ENCODE measurements around the gene TSEN15. TPM values are rescaled to one million over a fixed set of nuclear protein-coding genes. Genes with fewer than 3 reads are reported as not detected.

Gene TSEN15
- polyA plus RNA-seq, 1 donor (not counting 4 experiments of a cell fraction or from before 2014, with no cell fraction given): 46.7 TPM

DNA sequence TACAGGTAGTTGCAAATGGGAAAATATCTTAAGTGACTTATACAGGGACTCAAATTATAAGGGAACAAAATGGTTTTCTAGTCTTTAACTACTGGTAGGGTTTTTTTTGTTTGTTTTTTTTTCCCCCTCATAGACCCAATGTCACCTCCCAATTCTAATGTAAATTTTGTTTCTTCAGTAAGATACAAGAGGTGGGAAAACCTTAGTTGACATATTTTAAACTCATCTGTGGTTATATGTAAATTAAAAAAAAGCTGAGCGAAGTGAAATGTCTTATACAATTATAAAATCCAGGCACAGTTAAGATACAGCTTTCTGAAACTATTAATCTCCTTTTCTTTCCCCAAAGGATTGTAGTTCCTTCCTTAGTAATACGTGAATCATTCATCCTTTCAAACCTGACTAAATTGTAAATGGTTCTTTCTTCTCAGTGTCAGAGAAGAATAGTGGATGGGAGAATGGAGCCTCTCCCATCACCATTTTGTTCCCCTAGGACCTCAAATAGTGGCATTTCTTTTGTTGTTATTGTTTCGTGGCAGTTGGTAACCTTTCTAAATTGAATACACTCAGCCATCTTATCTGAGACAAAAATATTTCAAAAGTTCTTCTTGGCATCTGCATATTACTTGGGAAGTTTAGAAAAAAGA, 11.2 kb downstream of the TSEN15 start:
- dilution Hi-C loops (cut with MboI; ENCODE audit: extremely low pct_ligation_motif_present, low sequenced_read_pairs): no loop called here
- no peak overlapping the region for H3K4me3 ChIP-seq (ENCODE audit: control insufficient read depth in 2 of 3, extremely low read depth in 1 of 3, insufficient read depth in 2 of 3, low read depth in 1 of 3, low read length in 3 of 3)
- no peak overlapping the region for H3K9ac ChIP-seq (ENCODE audit: control insufficient read depth, extremely low read depth, insufficient read depth, low read length)
- H3K9me1 ChIP-seq (ENCODE audit: control insufficient read depth, extremely low read depth, insufficient read depth, low read length): no peaks in the 10 kb centered on the region
- H3K4me2 ChIP-seq (ENCODE audit: control insufficient read depth, extremely low read depth, insufficient read depth, low read depth, low read length): no peak overlapping the region
- FAIRE-seq (no peak), DNase-seq (ENCODE audit: low read depth, low spot score) (no peak)
- H3K27ac ChIP-seq (ENCODE audit: control insufficient read depth, insufficient read depth, low read length): no peak overlapping the region
- H3K79me2 ChIP-seq (ENCODE audit: control insufficient read depth, insufficient read depth, low read length): peaks cover 5% of the 10 kb centered on the region
- no peak overlapping the region for H2AFZ ChIP-seq (ENCODE audit: control insufficient read depth, low read length)
- no peaks in the 10 kb centered on the region for H3K4me1 ChIP-seq (ENCODE audit: control insufficient read depth, extremely low read depth, insufficient read depth, low read length)
- no peaks in the 10 kb centered on the region for H3K36me3 ChIP-seq (ENCODE audit: control insufficient read depth in 2 of 2, extremely low read depth in 1 of 2, insufficient read depth in 2 of 2, low read length in 2 of 2)
- H4K20me1 ChIP-seq (ENCODE audit: control insufficient read depth, extremely low read depth, insufficient read depth, low read length): no peaks in the 10 kb centered on the region
- no peaks in the 10 kb centered on the region for H3K27me3 ChIP-seq (ENCODE audit: control insufficient read depth, extremely low read depth, insufficient read depth, low read length)
- TF ChIP-seq EZH2 (IDR thresholded peaks at IDR 0.05; ENCODE audit: low read length) (no peak), CTCF (optimal IDR thresholded peaks at IDR 0.05 in 1 of 3, IDR thresholded peaks at IDR 0.05 in 1 of 3, conservative IDR thresholded peaks at IDR 0.05 in 1 of 3; ENCODE audit: extremely low read depth in 1 of 3, insufficient read depth in 2 of 3, low read length in 3 of 3) (no peak)
- H3K9me3 ChIP-seq (ENCODE audit: control insufficient read depth, low read depth, low read length): no peaks in the 10 kb centered on the region

- Histone ChIP-seq H4K20me1 (ENCODE audit: control insufficient read depth, extremely low read depth, insufficient read depth, low read length) (no peaks in the 10 kb centered on the region), H3K36me3 (ENCODE audit: control insufficient read depth in 2 of 2, extremely low read depth in 1 of 2, insufficient read depth in 2 of 2, low read length in 2 of 2) (no peaks in the 10 kb centered on the region), H3K9me1 (ENCODE audit: control insufficient read depth, extremely low read depth, insufficient read depth, low read length) (no peaks in the 10 kb centered on the region), H3K27ac (ENCODE audit: control insufficient read depth, insufficient read depth, low read length) (no peak overlapping the region), H2AFZ (ENCODE audit: control insufficient read depth, low read length) (no peak overlapping the region), H3K4me1 (ENCODE audit: control insufficient read depth, extremely low read depth, insufficient read depth, low read length) (no peaks in the 10 kb centered on the region), H3K27me3 (ENCODE audit: control insufficient read depth, extremely low read depth, insufficient read depth, low read length) (no peaks in the 10 kb centered on the region), H3K9me3 (ENCODE audit: control insufficient read depth, low read depth, low read length) (no peaks in the 10 kb centered on the region), H3K4me3 (ENCODE audit: control insufficient read depth in 2 of 3, extremely low read depth in 1 of 3, insufficient read depth in 2 of 3, low read depth in 1 of 3, low read length in 3 of 3) (no peak overlapping the region), H3K9ac (ENCODE audit: control insufficient read depth, extremely low read depth, insufficient read depth, low read length) (no peak overlapping the region), H3K4me2 (ENCODE audit: control insufficient read depth, extremely low read depth, insufficient read depth, low read depth, low read length) (no peak overlapping the region), H3K79me2 (ENCODE audit: control insufficient read depth, insufficient read depth, low read length) (peaks cover 5% of the 10 kb centered on the region)
- dilution Hi-C loops (cut with MboI; ENCODE audit: extremely low pct_ligation_motif_present, low sequenced_read_pairs): no loop called here
- no peak for TF ChIP-seq EZH2 (IDR thresholded peaks at IDR 0.05; ENCODE audit: low read length)
- TF ChIP-seq CTCF (optimal IDR thresholded peaks at IDR 0.05 in 1 of 3, IDR thresholded peaks at IDR 0.05 in 1 of 3, conservative IDR thresholded peaks at IDR 0.05 in 1 of 3; ENCODE audit: extremely low read depth in 1 of 3, insufficient read depth in 2 of 3, low read length in 3 of 3): no peak
- FAIRE-seq: no peak
- no peak for DNase-seq (ENCODE audit: low read depth, low spot score)
Measured at GRCh38 chr1:184065559-184065958, 14.0 kb downstream of the TSEN15 start.

Data from keratinocyte (primary cell).